Measurements from ENCODE around the gene PCK1. TPM values are rescaled to one million over a fixed set of nuclear protein-coding genes. Genes with fewer than 3 reads are reported as not detected.

The PCK1 gene
- total and polyA plus RNA-seq, 2 of the 13 experiments (the other 11 are each of a cell fraction or from before 2014, with no cell fraction given) = 6.5 to 12.6 TPM

- no peak for TF ChIP-seq NR0B2 (CRISPR knock-in tag; IDR thresholded peaks at IDR 0.05)
- no peak for TF ChIP-seq SRF (IDR thresholded peaks at IDR 0.05; ENCODE audit: low read depth, low read length)
- no peak for TF ChIP-seq ZNF629 (CRISPR knock-in tag; conservative IDR thresholded peaks at IDR 0.05)
- no peak for TF ChIP-seq ZNF816 (CRISPR knock-in tag; IDR thresholded peaks at IDR 0.05; ENCODE audit: borderline replicate concordance)
- TF ChIP-seq NONO (IDR thresholded peaks at IDR 0.05) = no peak
- TF ChIP-seq NONO (CRISPR knock-in tag; conservative IDR thresholded peaks at IDR 0.05) = no peak
- no peak for TF ChIP-seq ZNF674 (CRISPR knock-in tag; IDR thresholded peaks at IDR 0.05; ENCODE audit: low read depth)
- TF ChIP-seq DRAP1 (CRISPR knock-in tag; IDR thresholded peaks at IDR 0.05) = no peak
- TF ChIP-seq MYNN (CRISPR knock-in tag; IDR thresholded peaks at IDR 0.05; ENCODE audit: low read depth) = no peak
- TF ChIP-seq AGO1 (IDR thresholded peaks at IDR 0.05; ENCODE audit: low read depth, low read length, poor library complexity, severe bottlenecking) = peak; percentile 97
- no peak for TF ChIP-seq ZNF446 (CRISPR knock-in tag; IDR thresholded peaks at IDR 0.05)
- no peak for TF ChIP-seq ZMYM2 (CRISPR knock-in tag; IDR thresholded peaks at IDR 0.05)
- TF ChIP-seq ATF7-NPFF (CRISPR knock-in tag; IDR thresholded peaks at IDR 0.05; ENCODE audit: low read depth) = no peak
- no peak for TF ChIP-seq PREB (CRISPR knock-in tag; IDR thresholded peaks at IDR 0.05)
These were observed 1.9 kb downstream of the PCK1 start (continued) for GRCh38 chr20:57562541-57563465.
